Activated T-cell treated with anti-CD3 and anti-CD28 coated beads, Interleukin-2, amount 50 U/mL, for 48 hours (primary cell): ENCODE data around the gene CPT1B.

Experiments used
- DNase-seq, 2 experiments: peaks; one replicate each; pipeline ENCODE4 v3.0.0-alpha.2; 2020

The CPT1B gene

DNA sequence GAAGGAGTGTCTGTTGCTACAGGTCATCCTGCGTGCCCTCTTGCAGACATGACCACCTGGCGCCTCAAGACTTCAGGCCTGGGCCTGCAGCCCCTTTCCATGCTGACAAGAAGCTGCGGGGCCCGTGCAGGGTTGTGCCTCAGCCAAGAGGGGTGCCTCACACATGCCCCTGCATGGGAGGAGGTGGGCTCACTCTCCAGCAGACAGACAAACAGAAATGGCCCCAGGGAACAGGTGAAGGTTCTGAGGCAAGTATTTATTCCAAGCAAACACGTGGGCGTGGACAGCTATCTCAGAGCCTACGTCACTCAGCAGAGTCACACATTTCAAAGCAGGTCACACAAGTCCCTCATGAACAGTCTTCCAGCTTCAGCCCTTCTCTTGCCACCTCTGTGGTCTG, 9.6 kb downstream of the CPT1B start:
- no peak for DNase-seq

DNA sequence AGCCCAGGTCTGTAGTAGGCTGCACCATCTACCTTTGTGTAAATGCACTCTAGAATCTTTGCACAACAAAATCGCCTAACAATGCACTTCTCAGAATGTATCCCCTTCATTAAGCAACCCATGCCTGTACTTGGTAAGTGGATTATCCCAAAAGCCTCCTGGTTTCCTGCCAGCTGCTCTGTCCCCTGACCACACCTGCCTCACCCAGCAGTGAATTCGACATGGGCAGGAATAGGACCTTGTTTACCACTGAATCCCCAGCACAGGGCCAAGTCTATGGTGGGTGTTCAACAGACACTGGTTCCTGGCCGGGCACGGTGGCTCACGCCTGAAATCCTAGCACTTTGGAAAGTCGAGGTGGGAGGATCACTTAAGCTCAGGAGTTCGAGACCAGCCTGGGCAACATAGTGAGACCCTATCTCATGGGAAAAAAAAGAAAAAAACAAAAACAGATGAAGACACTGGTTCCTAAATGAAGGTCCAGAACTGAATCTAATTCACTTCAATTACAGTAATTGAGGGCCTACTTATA, 10.4 kb downstream of the CPT1B start:
- DNase-seq: no peak

DNA sequence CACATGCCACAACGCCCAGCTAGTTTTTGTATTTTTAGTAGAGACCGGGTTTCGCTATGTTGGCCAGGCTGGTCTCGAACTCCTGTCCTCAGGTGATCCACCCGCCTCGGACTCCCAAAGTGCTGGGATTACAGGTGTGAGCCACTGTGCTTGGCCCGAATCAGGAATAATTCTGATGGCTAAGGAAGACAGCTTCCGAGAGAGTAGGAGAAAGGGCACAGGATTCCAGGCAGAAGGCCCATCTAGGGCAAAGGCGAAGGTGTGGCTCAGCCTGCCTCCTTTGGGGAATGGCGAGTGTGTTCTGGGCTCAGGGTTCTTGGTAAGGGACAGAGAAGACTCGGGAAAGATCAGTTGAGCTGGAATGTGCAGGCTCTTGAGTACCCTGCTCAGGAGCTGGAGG, 13.9 kb downstream of the CPT1B start:
- DNase-seq: no peak

DNA sequence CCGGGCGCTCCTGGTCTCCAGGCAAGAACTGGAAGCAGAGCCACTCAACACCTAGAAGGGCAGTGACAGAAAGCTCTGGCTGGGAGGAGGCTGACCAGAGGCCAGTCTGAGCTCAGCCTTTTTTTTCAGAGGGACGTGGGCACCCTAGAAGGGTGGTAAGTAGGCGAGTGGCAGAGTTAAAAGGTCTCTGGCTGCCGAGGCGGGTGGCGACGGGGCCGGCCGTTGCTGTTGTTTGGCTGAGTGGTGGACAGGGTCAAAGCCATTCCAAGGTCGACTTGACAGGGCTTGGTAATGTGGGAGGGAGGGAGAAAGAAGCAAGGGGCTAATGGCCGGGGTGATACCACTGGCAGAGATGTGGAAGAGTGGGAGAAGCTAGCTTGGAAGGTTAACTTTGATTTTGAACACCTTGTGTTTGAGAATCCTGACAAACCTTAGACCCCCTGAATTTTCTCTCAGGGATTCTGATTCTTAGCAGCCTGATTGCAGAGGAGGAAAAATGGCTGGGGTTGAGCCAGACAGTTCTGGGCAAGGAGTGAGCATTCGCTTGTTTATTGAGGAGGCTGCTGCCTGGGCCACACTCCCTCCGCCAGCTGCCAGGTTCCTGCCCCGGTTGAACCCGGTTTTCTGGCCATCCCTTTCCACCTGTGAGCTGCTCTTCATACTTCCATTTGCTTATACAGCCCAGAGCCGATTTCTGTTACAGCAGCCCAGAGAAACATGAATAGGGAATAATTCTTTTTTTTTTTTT, 14.6 kb downstream of the CPT1B start:
- DNase-seq: no peak

DNA sequence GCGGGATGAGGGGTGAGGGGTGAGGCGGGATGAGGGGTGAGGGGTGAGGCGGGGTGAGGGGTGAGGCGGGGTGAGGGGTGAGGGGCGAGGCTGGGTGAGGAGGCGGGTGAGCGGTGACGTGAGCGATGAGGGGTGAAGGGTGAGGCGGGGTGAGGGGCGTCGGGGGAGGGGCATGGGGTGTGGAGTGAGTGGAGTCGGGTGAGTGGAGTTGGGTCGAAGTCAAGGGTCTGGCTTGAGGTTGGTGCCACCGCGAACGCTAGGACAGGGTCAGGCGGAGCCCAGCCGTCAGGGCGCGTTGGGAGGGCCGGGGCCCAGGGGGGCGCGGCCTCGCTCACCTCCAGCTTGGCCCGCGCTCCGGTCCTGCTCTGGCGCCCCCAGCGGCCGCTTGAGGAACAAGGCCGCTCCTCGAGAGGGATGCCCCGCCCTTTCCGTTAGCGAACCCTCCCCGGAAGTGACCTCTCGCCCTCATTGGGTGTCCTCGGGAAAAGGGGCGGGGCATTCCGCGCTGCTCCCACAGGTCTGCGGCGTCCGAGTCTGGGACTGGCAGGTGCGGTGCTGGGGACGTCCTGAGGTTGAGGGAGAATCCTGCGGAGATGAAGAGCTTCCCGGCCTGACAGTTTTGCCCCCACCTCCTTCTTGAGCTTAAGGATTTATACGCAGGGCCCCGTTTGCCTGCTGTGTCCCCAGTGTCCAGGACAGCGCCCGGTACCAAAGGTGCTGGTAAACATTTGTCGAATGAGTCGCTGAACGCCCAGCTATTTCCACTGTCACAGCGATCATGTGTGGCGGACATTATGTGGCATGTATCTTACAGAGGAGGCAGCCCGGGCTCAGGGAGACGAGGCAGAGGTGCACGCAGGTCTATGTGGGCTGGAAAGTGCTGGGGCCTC, 15.5 kb downstream of the CPT1B start, which contains the start of gene SYCE3:
Gene SYCE3 (minus strand): TSS at position 397 of the 890 bp plus-strand sequence. CDS start 6,514 bp downstream, outside the sequence.
- DNase-seq: peak; percentile 99 to 100

DNA sequence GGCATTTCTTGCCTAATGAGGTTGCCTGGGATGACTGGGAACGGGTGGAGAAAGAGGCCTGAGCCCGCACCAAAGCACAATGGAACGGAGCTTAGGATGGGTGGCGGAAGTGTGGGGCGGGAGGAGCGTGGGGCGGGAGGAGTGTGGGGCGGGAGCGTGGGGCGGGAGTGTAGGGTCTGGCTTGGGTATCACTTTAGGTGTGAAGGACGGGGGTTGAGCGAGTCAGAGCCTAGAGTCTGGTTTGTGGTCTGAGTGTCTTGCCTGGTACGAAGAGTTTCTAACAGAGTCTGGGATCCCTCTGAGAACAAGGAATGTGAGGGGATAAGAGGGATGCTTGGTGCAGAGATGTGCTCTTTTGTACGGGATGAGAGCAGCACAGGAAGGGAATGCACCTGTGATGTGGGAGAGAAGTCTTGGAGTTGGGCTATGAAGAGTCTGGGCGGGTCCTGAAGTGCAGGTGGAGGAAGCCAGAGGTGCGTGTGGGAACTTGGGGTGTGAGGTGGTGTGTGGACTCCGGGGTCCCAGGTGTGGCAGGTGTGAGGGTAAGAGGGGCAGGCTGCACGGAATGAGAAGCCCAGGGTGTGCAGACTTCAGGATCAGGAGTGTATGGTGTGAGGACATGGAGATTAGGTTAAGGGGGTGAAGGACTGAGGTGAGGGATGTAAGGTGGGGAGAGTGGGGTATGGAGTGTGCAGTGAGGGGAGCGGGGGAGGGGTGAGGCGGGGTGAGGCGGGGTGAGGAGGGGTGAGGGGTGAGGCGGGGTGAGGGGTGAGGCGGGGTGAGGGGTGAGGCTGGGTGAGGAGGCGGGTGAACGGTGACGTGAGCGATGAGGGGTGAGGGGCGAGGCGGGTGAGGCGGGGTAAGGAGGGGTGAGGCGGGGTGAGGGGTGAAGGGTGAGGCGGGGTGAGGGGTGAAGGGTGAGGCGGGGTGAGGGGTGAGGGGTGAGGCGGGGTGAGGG, 16.5 kb downstream of the CPT1B start:
- no peak for DNase-seq

DNA sequence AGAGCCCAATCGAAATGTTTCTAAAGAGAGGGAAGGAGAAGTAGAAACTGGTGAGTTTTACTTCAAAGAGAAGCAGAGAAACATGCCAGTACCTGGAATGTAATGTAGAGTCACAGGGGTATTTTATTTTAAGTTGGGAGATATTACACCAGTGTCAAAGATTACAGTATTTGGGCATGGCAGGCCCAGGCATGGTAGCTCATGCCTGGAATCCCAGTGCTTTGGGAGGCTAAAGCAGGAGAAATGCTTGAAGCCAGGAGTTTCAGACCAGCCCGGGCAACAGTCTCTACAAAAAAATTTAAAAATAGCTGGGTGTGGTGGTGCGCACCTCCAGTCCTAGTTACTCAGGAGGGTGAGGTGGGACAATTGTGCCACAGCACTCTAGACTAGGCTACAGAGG, 18.2 kb downstream of the CPT1B start:
- no peak for DNase-seq

DNA sequence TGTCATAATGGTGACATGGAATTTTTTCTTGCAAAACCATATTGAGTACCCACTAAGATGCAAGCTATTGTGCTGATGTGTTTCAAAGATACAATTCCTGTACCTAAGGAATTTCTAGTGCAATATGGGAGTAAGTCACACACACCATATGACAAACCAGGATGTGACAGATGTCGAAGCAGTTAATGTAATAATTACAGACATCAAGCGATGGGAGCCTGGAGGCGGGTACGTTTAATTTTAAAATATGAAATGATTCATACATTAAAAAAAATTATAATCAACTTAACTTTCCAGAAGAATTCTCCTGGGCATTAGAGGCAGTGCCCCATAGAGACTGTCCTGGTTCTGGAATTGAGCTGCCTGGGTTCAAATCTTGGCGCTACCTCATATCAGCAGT, 21.5 kb downstream of the CPT1B start:
- DNase-seq: no peak

DNA sequence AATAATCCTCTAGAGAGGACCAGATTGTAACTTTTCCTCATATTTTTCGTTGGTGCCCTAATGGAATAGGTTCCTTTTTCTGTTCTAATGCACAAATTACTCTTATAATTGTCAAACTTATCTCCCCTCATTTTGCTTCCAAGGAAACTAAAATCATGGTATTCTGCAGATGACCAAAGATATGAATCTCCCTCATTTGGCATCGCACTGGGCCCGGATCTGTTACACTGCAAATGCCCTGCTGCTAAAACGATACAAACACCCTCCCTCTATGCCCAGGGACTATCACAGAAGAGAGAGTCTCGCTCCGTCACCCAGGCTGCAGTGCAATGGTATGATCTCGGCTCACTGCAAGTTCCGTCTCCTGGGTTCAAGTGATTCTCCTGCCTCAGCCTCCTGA, 24.9 kb downstream of the CPT1B start:
- no peak for DNase-seq

DNA sequence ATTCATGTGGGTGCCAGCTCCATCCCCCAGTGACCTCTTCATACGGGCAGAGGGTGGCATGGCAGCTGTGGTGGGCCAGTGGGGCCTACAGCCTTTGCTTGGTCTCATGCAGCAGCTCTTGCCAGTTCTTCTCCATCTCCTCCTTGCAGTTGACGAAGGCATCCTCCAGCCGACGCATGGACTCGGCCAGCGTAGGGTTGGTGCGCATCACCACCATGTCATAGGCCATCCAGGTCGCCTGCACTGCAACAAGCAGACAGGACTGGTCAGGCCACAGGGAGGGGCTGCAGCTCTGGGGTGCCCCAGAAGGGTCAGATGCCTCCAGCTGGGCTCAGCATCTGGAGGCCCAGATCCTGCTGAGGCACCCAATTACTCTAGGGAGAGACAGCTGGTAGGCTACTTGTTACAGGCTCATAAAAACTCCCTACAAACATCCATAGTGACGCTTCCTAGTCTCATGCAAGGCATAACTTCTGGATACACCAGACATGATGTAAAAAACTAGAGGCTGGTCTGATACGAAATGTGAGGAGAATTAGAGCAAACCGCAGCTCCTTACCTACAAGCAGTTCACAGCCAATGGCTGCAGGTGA, 27.0 kb downstream of the CPT1B start:
- DNase-seq: no peak

DNA sequence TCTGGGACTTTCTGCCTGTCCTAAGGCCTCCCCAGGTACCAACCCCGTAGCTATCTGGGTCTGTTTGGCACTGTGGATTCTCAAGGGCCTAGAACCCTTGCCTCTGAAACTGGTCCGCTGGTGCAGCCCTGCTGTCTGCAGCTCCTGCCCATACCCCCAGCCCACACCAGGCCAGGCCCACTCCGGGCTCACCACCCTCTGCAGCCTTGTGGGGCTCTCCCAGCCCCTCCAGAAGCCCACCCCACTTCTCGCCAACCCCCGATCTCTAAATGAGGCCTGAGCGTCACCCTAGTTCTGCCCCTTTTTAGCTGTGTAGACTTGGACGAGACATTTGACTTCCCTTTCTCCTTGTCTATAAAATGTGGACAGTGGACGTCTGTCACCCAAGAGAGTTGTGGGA, 27.8 kb downstream of the CPT1B start:
- DNase-seq: no peak

DNA sequence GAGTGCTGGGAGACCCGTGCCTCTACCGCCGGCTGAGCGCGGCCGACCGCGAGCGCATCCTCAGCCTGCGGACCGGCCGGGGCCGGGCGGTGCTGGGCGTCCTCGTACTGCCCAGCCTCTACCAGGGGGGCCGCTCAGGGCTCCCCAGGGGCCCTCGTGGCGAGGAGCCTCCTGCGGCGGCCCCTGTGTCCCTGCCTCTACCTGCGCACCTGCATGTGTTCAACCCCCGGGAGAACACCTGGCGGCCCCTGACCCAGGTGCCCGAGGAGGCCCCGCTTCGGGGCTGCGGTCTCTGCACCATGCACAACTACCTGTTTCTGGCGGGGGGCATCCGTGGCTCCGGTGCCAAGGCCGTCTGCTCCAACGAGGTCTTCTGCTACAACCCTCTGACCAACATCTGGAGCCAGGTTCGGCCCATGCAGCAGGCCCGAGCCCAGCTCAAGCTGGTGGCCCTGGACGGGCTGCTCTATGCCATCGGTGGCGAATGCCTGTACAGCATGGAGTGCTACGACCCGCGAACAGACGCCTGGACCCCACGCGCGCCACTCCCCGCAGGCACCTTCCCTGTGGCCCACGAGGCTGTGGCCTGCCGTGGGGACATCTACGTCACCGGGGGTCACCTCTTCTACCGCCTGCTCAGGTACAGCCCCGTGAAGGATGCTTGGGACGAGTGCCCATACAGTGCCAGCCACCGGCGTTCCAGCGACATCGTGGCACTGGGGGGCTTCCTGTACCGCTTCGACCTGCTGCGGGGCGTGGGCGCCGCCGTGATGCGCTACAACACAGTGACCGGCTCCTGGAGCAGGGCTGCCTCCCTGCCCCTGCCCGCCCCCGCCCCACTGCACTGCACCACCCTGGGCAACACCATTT, 29.1 kb downstream of the CPT1B start:
- no peak for DNase-seq

DNA sequence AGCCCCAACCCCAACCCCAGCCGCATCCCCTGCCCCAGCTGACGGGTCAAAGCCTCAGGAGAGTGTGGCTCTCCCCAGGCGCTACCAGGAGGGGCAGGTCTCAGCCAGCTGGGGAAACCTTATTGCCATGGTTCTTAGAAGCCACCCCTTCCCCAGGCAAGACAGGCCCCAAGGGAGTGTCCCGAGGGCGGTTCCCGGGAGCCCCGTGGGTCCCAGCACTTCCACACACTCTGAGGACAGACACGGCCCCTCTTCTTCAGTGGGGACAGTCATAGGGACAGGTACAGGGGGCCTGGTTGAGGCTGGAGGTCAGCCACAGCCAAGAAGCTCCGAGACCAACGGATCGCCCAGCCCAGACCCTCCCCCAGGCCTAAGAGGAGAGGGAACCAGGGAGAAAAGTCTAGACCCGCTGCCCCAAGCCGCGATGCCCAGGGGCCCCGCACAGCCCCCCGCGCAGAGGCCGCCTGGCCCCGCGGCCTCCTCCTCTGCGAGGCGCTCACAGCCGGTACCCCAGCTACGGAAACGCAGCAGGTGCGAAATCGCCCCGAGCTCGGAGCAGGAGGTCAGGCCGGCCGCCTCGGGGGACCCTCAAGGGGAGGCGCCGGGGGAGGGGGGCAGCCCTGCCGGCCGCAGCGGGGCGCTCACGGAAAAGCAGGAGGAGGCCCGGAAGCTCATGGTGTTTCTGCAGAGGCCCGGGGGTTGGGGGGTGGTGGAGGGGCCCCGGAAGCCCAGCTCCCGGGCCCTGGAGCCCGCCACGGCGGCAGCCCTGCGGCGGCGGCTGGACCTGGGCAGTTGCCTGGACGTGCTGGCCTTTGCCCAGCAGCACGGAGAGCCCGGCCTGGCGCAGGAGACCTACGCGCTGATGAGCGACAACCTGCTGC, 29.9 kb downstream of the CPT1B start:
- DNase-seq: peak; percentile 73 to 75

DNA sequence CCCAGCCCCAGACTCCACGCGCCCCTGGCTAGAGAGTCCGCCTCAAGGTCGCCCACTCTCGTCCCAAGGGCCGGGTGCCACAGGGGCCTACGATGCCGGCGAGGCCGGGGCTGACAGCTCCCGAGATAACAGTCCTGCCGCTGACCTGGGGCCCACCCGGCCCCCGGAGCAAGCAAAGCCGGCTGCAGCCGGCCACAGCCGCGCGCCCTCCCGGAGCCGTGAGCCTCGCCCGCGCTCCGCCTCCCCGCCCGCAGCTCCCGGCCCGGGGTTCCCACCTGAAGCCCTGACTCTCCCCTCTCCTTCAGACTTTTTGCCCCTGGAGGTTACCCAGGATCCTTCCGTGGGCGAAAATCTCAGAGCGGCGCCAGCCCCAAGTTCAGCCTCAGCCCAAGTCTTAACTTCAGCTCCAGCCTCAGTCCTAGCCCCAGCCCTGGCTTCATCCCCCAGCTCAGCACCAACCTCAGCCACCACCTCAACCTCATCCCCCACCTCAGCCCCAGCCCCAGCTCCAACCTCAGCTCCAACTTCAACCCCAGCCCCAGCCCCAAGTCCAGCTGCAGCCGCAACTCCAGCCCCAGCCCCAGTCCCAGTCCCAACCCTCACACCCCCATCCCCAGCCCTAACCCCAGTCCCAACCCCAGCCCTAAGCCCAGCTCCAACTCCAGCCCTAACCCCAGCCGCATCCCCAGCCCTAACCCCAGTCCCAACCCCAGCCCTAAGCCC, 30.8 kb downstream of the CPT1B start:
- DNase-seq: peak in 1 of 2 experiments; percentile 34

DNA sequence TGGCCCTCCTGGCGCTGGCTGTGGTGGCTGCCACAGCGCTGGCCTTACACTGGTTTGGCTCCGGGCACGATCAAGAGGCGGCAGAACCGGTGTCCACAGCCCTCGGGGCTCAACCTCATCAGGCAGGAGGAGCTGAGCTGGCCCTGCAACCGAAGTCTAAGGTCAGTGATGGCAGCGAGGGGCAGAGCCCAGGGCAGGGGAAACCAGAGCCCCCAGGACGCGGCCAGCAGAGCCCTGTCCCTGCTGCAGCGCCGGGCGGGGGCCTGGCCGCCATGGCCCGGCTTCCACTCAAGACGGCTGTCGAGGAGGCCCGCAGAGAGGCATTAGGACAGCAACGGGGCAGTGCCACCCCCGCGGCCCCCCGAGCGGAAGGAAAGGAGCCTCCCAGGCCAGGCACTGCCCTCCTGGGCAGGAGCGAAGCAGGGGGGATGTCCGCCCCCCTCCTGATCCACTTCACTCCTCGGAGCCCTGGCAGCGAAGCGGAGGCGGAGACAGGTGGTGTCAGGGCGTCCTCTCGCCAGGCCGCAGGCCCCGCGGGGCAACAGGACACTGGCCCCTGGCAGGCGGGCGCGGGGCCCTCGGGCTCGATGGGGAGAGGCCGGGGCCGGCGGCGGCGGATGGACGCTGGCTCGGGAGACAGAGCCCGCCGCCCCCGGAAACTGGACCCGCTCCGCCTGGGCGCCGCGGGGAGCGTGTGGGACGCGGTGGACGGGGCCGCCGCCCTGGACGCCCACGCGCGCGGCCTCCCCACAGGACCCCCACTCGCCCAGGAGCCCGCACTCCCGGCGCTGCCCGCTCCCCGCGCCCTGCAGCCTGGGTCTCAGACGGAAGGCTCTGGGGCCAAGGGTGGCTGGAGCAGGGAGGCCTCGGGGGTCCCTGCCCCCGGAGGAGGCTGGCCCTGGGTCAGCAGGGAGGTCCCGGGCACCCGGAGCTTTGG, 31.6 kb downstream of the CPT1B start:
- no peak for DNase-seq

DNA sequence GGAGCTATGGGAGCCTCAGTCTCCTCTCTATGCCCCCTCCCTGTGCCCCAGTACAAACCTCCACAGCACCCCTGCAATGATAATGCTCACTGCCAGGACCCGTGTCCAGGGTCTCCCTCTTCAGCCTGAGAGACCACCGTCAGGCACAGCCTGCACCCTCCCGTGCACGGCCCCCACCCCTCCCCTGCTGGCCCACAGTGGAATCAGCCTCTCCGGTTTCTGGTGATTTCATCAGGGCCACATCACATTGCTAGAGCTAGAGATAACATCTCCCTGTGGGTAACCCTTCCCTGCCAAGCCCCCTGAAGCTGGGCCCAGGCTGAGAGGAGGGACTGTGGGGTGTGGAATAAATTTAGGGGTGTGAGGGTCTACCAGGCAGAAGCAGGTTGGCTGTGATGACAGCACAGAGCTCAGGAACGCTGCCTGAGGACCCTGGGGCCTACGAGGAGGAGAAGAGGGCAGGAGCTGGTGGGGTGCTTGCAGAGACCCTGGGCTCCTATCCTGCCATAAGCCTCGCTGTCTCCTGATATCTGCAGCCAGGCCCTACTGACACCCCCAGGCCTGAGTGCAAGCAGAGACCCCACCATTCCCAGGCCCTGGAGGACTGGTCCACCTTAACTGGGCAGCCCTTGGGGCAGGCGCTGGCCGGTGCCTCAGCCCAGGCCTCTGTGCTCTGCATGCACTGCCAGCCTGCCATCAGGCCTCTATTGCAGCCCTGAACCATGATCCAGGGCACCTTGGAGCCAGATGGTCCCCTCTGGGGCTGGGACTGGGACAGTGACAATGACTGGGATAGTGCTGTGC, 32.5 kb downstream of the CPT1B start, which contains the start of gene KLHDC7B:
Gene KLHDC7B (plus strand): TSS at position 378 of the 804 bp plus-strand sequence. CDS start 345 bp downstream, at position 723.
- DNase-seq: peak; percentile 56 to 62

DNA sequence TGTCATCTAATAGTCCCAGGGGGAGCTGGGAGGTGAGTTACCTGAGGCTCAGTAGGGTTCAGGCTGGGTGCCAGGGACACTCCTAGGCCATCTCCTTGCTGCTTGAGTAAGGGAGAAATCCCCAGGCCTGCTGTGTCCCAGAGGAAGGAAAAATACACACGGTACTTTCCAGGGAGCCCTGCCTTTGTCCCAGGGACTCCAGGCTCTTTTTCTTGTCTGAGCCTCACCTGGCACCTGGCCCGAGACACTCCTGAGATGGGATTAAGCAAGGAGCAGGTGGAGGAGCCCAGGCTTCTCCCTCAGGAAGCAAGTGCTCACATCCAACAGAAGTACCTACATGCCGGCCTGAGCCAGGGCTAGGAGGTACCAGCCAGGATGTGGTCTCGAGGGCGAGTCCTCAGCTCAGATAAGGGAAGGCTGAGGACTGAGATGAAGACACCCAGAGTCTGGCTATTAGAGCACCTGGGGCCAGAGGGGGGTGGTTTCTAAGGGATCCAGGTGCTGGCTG, 33.4 kb downstream of the CPT1B start:
- DNase-seq: peak; percentile 49
